ENCODE measurements around the gene HYDIN.

DNA sequence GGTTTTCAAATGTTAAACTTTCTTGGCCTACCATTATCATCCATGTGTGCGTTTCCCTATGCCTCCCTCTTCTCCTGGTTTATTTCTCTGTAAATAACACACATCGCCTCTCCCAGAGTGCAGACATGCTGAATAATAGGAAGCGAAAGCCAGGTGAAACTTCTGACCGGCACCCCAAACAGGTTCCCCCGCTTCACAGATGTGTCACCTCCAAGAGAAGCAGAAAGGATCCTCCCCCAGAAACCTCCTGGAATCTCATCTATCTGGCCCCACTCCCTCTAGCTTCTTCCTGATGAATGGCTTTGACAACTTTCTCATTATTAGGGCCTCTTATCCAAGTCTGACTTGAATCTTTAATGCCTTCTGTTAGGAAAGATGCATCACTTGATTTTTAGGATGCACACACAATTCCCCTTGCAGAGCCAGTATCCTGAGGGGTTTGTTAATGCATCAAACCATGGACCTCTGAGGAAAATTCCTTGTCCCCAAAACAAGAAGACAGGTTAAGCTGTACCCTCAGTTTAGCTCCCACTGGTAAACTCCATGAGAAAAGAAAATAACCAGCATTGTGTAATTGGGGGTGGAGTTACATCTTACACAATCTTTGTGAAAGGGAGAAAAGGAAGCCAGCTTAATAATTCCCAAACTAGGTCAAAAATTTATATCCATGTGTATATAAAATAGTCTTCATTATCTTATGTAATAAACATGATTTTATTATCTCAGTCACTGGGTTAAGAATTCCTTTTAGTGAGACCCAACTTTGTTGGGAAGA lies 20.1 kb upstream of the HYDIN start:
- no peak for TF ChIP-seq CTCF (conservative IDR thresholded peaks at IDR 0.05; ENCODE audit: low read length)
- no peak for TF ChIP-seq EZH2phosphoT487 (IDR thresholded peaks at IDR 0.05; ENCODE audit: borderline replicate concordance, low read depth, low read length)
